H1 (cell line): ENCODE results near the gene TBRG4. TPM values are rescaled to one million over a fixed set of nuclear protein-coding genes. Genes with fewer than 3 reads are reported as not detected.
A peak's percentile ranks its signal among the peaks of the same experiment; 100 is the strongest.

ENCODE experiments used
- CTCF ChIA-PET: fragments of 300-600 bp; sonication (Branson Sonifier 250); formaldehyde crosslinking; loops from one replicate; lab custom pipeline; 2021; ENCODE audit not compliant: partially characterized antibody; lab: Charles Lee
- POLR2A ChIA-PET: fragments of 300-600 bp; sonication (Branson Sonifier 250); formaldehyde crosslinking; loops from one replicate; lab custom pipeline; 2021; ENCODE audit warnings: inconsistent platforms; ENCODE audit not compliant: partially characterized antibody; lab: Charles Lee
- DNase-seq, 2 experiments: peaks; one replicate each; pipeline versions ENCODE4 v3.0.0 to v3.0.0-alpha.2; 2010 to 2022; ENCODE audit warnings: low spot score in 2 of 2, low read depth in 1 of 2, mixed read lengths in 1 of 2
- FAIRE-seq: peaks from 2 replicates; lab custom pipeline; 2011; peaks lifted over from hg19 to GRCh38; lab: Jason Lieb, UNC
- H2AFZ ChIP-seq: 2 replicates; pipeline ENCODE4 v1.8.1; 2012; ENCODE audit warnings: low read length, inconsistent platforms
- H2AK5ac ChIP-seq: 2 replicates; pipeline ENCODE4 v1.6.1; 2013; ENCODE audit warnings: low read depth, low read length
- H2BK120ac ChIP-seq: replicated peaks from 2 replicates; pipeline ENCODE3; 2013; ENCODE audit warnings: low read depth, low read length, inconsistent platforms
- H2BK12ac ChIP-seq: 2 replicates; pipeline ENCODE4 v1.6.1; 2013; ENCODE audit warnings: low read depth, low read length
- H2BK15ac ChIP-seq: 2 replicates; pipeline ENCODE4 v1.6.1; 2013; ENCODE audit warnings: low read length
- H2BK20ac ChIP-seq: 2 replicates; pipeline ENCODE4 v1.6.1; 2013; ENCODE audit warnings: low read length
- H2BK5ac ChIP-seq: 2 replicates; pipeline ENCODE4 v1.6.1; 2013; ENCODE audit warnings: low read depth, low read length
- H3K14ac ChIP-seq: 2 replicates; pipeline ENCODE4 v1.6.1; 2013; ENCODE audit warnings: inconsistent platforms; ENCODE audit not compliant: insufficient read length
- H3K18ac ChIP-seq: 2 replicates; pipeline ENCODE4 v1.6.1; 2013; ENCODE audit warnings: low read length; ENCODE audit errors: extremely low read depth
- H3K23ac ChIP-seq: 2 replicates; pipeline ENCODE4 v1.6.1; 2013; ENCODE audit warnings: inconsistent platforms; ENCODE audit not compliant: insufficient read length
- H3K23me2 ChIP-seq: 2 replicates; pipeline ENCODE4 v1.6.1; 2013; ENCODE audit warnings: low read depth, low read length
- H3K27ac ChIP-seq: 2 replicates; pipeline ENCODE4 v1.6.1; 2011; ENCODE audit warnings: low read depth, low read length, inconsistent platforms
- H3K27me3 ChIP-seq, 4 experiments: replicated peaks in 1 of 4; 1 replicate in 1 of 4; 2 replicates in 3 of 4; pipeline versions ENCODE4 v1.6.1 to v1.8.1; 2011 to 2013; ENCODE audit warnings: low read length in 3 of 4, mild to moderate bottlenecking in 3 of 4, inconsistent platforms in 2 of 4, mixed read lengths in 2 of 4, moderate library complexity in 1 of 4; ENCODE audit not compliant: control insufficient read depth in 3 of 4, insufficient read depth in 3 of 4; ENCODE audit errors: extremely low read depth in 1 of 4
- H3K36me3 ChIP-seq, 4 experiments: 2 replicates each; pipeline versions ENCODE4 v1.6.1 to v1.8.1; 2011 to 2013; ENCODE audit warnings: mild to moderate bottlenecking in 4 of 4, low read length in 3 of 4, moderate library complexity in 2 of 4, control low read depth in 1 of 4, inconsistent platforms in 1 of 4; ENCODE audit not compliant: insufficient read depth in 4 of 4, control insufficient read depth in 2 of 4
- H3K4ac ChIP-seq: replicated peaks from 2 replicates; pipeline ENCODE3; 2013; ENCODE audit warnings: low read length, low read depth, mixed read lengths, inconsistent platforms; ENCODE audit not compliant: insufficient read length
- H3K4me1 ChIP-seq, 4 experiments: replicated peaks in 1 of 4; 1 replicate in 1 of 4; 2 replicates in 3 of 4; pipeline versions ENCODE4 v1.6.1 to v1.8.1; 2011 to 2013; ENCODE audit warnings: low read length in 3 of 4, inconsistent platforms in 2 of 4, mixed read lengths in 1 of 4; ENCODE audit not compliant: insufficient read depth in 4 of 4, control insufficient read depth in 3 of 4
- H3K4me2 ChIP-seq, 2 experiments: 2 replicates each; pipeline versions ENCODE4 v1.6.1 to v1.8.1; 2011 to 2013; ENCODE audit warnings: low read depth in 2 of 2, low read length in 2 of 2, control low read depth in 1 of 2, inconsistent platforms in 1 of 2, mild to moderate bottlenecking in 1 of 2; ENCODE audit not compliant: insufficient read depth in 1 of 2
- H3K4me3 ChIP-seq, 4 experiments: fragments of 200-600, 300-600 bp in 1 of 4; sonication (generic), shearing (Covaris generic), sonication (Bioruptor Twin) in 1 of 4; 2 replicates each; pipeline versions ENCODE4 v1.5.1 to v1.8.1; 2011 to 2016; ENCODE audit warnings: low read length in 4 of 4, low read depth in 3 of 4, control low read depth in 2 of 4, inconsistent platforms in 2 of 4, mild to moderate bottlenecking in 2 of 4, mixed read lengths in 1 of 4, moderate library complexity in 1 of 4; ENCODE audit not compliant: insufficient read depth in 2 of 4; ENCODE audit errors: extremely low read depth in 1 of 4
- H3K56ac ChIP-seq: replicated peaks from 2 replicates; pipeline ENCODE3; 2013; ENCODE audit warnings: low read depth, mild to moderate bottlenecking, mixed read lengths, low read length, inconsistent platforms; ENCODE audit not compliant: insufficient read length
- H3K79me1 ChIP-seq: 2 replicates; pipeline ENCODE4 v1.6.1; 2013; ENCODE audit warnings: low read depth, low read length, control low read depth
- H3K79me2 ChIP-seq, 2 experiments: 2 replicates each; pipeline versions ENCODE4 v1.6.1 to v1.8.1; 2012 to 2013; ENCODE audit warnings: low read length in 2 of 2, mild to moderate bottlenecking in 2 of 2, inconsistent platforms in 1 of 2; ENCODE audit not compliant: insufficient read depth in 2 of 2, control insufficient read depth in 1 of 2
- H3K9ac ChIP-seq, 4 experiments: replicated peaks in 1 of 4; 1 replicate in 1 of 4; 2 replicates in 3 of 4; pipeline versions ENCODE4 v1.6.1 to v1.8.1; 2011 to 2013; ENCODE audit warnings: low read depth in 3 of 4, low read length in 3 of 4, control low read depth in 2 of 4, mild to moderate bottlenecking in 2 of 4, moderate library complexity in 2 of 4, inconsistent platforms in 1 of 4; ENCODE audit errors: extremely low read depth in 1 of 4
- H3K9me3 ChIP-seq, 2 experiments: 2 replicates each; pipeline versions ENCODE4 v1.6.1 to v1.8.1; 2012 to 2013; ENCODE audit warnings: mild to moderate bottlenecking in 2 of 2, moderate library complexity in 2 of 2, control low read depth in 1 of 2, inconsistent platforms in 1 of 2, low read depth in 1 of 2, low read length in 1 of 2, mixed read lengths in 1 of 2; ENCODE audit not compliant: insufficient read depth in 2 of 2
- H4K20me1 ChIP-seq, 2 experiments: replicated peaks in 1 of 2; 2 replicates each; pipeline versions ENCODE3 to v1.8.1; 2011 to 2013; ENCODE audit warnings: inconsistent platforms in 2 of 2, low read length in 2 of 2, mild to moderate bottlenecking in 1 of 2; ENCODE audit not compliant: insufficient read depth in 2 of 2, control insufficient read depth in 1 of 2
- H4K5ac ChIP-seq: 2 replicates; pipeline ENCODE4 v1.6.1; 2013; ENCODE audit warnings: low read length, low read depth, mixed read lengths, inconsistent platforms; ENCODE audit not compliant: insufficient read length
- H4K8ac ChIP-seq: 2 replicates; pipeline ENCODE4 v1.8.0; 2013; ENCODE audit warnings: mild to moderate bottlenecking, moderate library complexity, low read length, inconsistent platforms; ENCODE audit not compliant: insufficient read depth; ENCODE audit errors: extremely low read depth
- H4K91ac ChIP-seq: replicated peaks from 2 replicates; pipeline ENCODE3; 2013; ENCODE audit warnings: low read length, mixed read lengths, inconsistent platforms; ENCODE audit not compliant: insufficient read length
- BRCA1 ChIP-seq: IDR thresholded peaks from 2 replicates; pipeline ENCODE4 v1.6.1; 2012; ENCODE audit warnings: low read depth, low read length, improper control_type of control experiment
- CHD1 ChIP-seq: IDR thresholded peaks from 2 replicates; pipeline ENCODE4 v1.6.1; 2012; ENCODE audit warnings: low read depth, low read length, improper control_type of control experiment
- CREB1 ChIP-seq: IDR thresholded peaks from 2 replicates; pipeline ENCODE4 v1.6.1; 2012; ENCODE audit warnings: inconsistent platforms
- EGR1 ChIP-seq: IDR thresholded peaks from 2 replicates; pipeline ENCODE4 v1.6.1; 2011; ENCODE audit warnings: low read depth, low read length, borderline replicate concordance
- JUN ChIP-seq: IDR thresholded peaks from 2 replicates; pipeline ENCODE4 v1.6.1; 2011; ENCODE audit warnings: low read depth, mild to moderate bottlenecking, improper control_type of control experiment, low read length
- KDM1A ChIP-seq: fragments of 200-600, 300-600 bp; sonication (generic); IDR thresholded peaks from 2 replicates; pipeline ENCODE4 v1.7.1; 2016; ENCODE audit warnings: mild to moderate bottlenecking, low read length, borderline replicate concordance
- POLR2A ChIP-seq, 2 experiments: IDR thresholded peaks; 1 replicate in 1 of 2; 2 replicates in 1 of 2; pipeline ENCODE4 v1.6.1; 2011; ENCODE audit warnings: low read depth in 2 of 2, low read length in 2 of 2, mild to moderate bottlenecking in 2 of 2; ENCODE audit errors: control extremely low read depth in 1 of 2
- POLR2AphosphoS5 ChIP-seq: IDR thresholded peaks from 2 replicates; pipeline ENCODE4 v1.6.1; 2011; ENCODE audit warnings: low read depth, low read length
- SAP30 ChIP-seq: fragments of 300-600 bp; sonication (generic); IDR thresholded peaks from 2 replicates; pipeline ENCODE4 v1.7.1; 2012; ENCODE audit warnings: low read length, moderate library complexity, mild to moderate bottlenecking, inconsistent platforms; ENCODE audit not compliant: insufficient read depth, insufficient replicate concordance
- SIX5 ChIP-seq: IDR thresholded peaks from 2 replicates; pipeline ENCODE4 v1.6.1; 2011; ENCODE audit warnings: mild to moderate bottlenecking, low read depth, low read length
- SP2 ChIP-seq: IDR thresholded peaks from 2 replicates; pipeline ENCODE4 v1.6.1; 2012; ENCODE audit warnings: mild to moderate bottlenecking, low read length, inconsistent platforms
- SRF ChIP-seq: IDR thresholded peaks from 2 replicates; pipeline ENCODE4 v1.6.1; 2011; ENCODE audit warnings: mild to moderate bottlenecking, low read depth, low read length, moderate library complexity
- TBP ChIP-seq: IDR thresholded peaks from 2 replicates; pipeline ENCODE4 v1.6.1; 2011; ENCODE audit warnings: low read depth, low read length, improper control_type of control experiment
- TCF12 ChIP-seq: IDR thresholded peaks from 2 replicates; pipeline ENCODE4 v1.6.1; 2011; ENCODE audit warnings: low read depth, mild to moderate bottlenecking, low read length
- WGBS, 2 experiments: shearing (Covaris generic) in 1 of 2; methylation state at CpG; one replicate each; pipeline versions ENCODE4 v1.1.6 to v1.1.7; 2013 to 2015; ENCODE audit warnings: low lambda C conversion rate in 2 of 2, mixed read lengths in 2 of 2, inconsistent platforms in 1 of 2, low coverage in 1 of 2, missing lambda C conversion rate in 1 of 2; ENCODE audit not compliant: insufficient replicate concordance in 2 of 2, insufficient coverage in 1 of 2, insufficient read length in 1 of 2; ENCODE audit errors: extremely low coverage in 1 of 2, missing lambda C conversion rate in 1 of 2; 5-methylcytosine and 5-hydroxymethylcytosine counted together
- polyA plus RNA-seq, 7 experiments: library from polyadenylated mRNA; depleted of rRNA in 3 of 7; stranded (reverse) in 5 of 7; unstranded in 2 of 7; fragments of >200 nt in 5 of 7; fragments of 200-250 nt in 2 of 7; gene quantifications; 1 replicate in 5 of 7; 2 replicates in 1 of 7; 4 replicates in 1 of 7; pipeline versions ENCODE4 v1.2.1 to v1.2.3, GENCODE V29; 2011 to 2013; ENCODE audit warnings: missing spikeins in 2 of 7, mixed read lengths in 2 of 7
- total RNA-seq: library from RNA; stranded (reverse); fragmentation: NEBNext Ultra II Directional; extraction: Animal tissue kit (Norgen Biotek cat#: 25700); gene quantifications from 2 replicates; pipeline ENCODE4 v1.2.1, GENCODE V29; 2021
- TF ChIP-seq, protein P1 (sequence below): IDR thresholded peaks from 2 replicates; pipeline ENCODE4 v1.6.1; 2012; ENCODE audit warnings: inconsistent platforms

Gene TBRG4
- total and polyA plus RNA-seq, 2 of the 8 experiments (the other 6 are each of a cell fraction or from before 2014, with no cell fraction given), result 110 to 137 TPM

DNA sequence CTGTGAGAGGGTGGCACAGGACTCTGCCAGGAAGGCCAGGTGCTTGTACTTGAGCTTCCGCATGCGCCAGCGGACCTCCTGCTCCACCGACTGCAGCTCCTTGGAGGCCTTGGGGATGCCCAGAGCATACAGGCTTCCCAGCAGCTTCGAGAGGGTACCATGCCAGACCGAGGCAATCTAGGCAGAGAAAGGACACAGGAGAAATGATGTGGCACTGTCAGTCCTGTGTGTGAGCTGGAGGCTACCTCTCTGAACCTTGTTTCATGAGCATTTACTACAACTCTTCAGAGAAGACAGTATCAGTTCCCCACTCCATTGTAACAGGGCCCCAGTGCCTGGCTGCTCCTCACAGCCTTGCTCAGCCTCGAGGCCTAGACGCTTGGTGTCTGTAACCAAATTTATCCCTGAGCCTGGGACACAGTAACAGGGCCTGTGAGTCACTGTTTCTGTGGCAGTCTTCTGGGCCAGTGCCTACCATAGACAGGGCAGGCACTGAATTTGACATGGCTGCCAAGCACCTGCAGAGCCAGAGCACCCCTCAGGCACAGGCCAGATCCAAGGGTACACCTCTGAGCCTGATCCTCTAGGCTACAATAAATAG is 5.8 kb downstream of the TBRG4 start:
- H3K18ac ChIP-seq, result no peak overlapping the region
- H3K4ac ChIP-seq, result no peak overlapping the region
- H3K9me3 ChIP-seq, result no peaks in the 10 kb centered on the region
- no peak overlapping the region for H4K91ac ChIP-seq
- H3K79me1 ChIP-seq, result peaks cover 10% of the 10 kb centered on the region
- no peak overlapping the region for H3K4me3 ChIP-seq
- no peaks in the 10 kb centered on the region; the same call in 1 of the 2 replicates for H3K23me2 ChIP-seq
- no peaks in the 10 kb centered on the region for H3K27me3 ChIP-seq
- peaks cover 16 to 52% of the 10 kb centered on the region in 2 experiments for H4K20me1 ChIP-seq
- no peak for FAIRE-seq
- H2AK5ac ChIP-seq, result no peak overlapping the region
- no peak for DNase-seq
- H3K9ac ChIP-seq, result no peak overlapping the region
- no peak overlapping the region for H2BK20ac ChIP-seq
- 90% methylated on average over 8 of the region's 8 CpGs; no CpG with 5 or more reads in 1 of the 2 experiments for WGBS, 2 experiments
- H3K4me1 ChIP-seq, result peaks cover 0 to 3% (median under 1%) of the 10 kb centered on the region in 4 experiments; a peak in 1 of 7 replicates
- H2BK12ac ChIP-seq, result no peak overlapping the region
- no peak overlapping the region for H3K56ac ChIP-seq
- no peak for TF ChIP-seq BRCA1
- TF ChIP-seq CHD1, result no peak
- TF ChIP-seq POLR2A (IDR thresholded peaks at IDR 0.05; ENCODE audit: control extremely low read depth in 1 of 2, low read depth in 2 of 2, low read length in 2 of 2), result 0 out of 3 replicates have a peak, but pooled peaks of 1 of the 2 experiments have one; percentile 11
- TF ChIP-seq TBP, result no peak
- TF ChIP-seq, protein P1, sequence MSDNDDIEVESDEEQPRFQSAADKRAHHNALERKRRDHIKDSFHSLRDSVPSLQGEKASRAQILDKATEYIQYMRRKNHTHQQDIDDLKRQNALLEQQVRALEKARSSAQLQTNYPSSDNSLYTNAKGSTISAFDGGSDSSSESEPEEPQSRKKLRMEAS, result no peak
- no peak for TF ChIP-seq SIX5
- TF ChIP-seq SAP30, result no peak
- no peak for TF ChIP-seq CREB1
- no peak for TF ChIP-seq TCF12
- TF ChIP-seq EGR1, result no peak
- TF ChIP-seq SP2, result no peak
- TF ChIP-seq KDM1A, result no peak
- TF ChIP-seq POLR2AphosphoS5, result peak; percentile 5; the same call in 1 of the 2 replicates
- no peak for TF ChIP-seq JUN
- TF ChIP-seq SRF, result no peak
- no peak overlapping the region for H3K23ac ChIP-seq
- no peak overlapping the region for H3K27ac ChIP-seq
- H2BK5ac ChIP-seq, result no peak overlapping the region
- no peak overlapping the region for H3K14ac ChIP-seq
- CTCF ChIA-PET, result interaction anchor here (1.2 kb wide), 2 partner anchors 13 to 30 kb away, joined by 3 read pairs; no protein-coding TSS in a partner anchor
- no peak overlapping the region for H4K5ac ChIP-seq
- no peak overlapping the region for H4K8ac ChIP-seq
- H3K79me2 ChIP-seq, result peaks cover 6 to 42% of the 10 kb centered on the region in 2 experiments
- H3K36me3 ChIP-seq, result peaks cover 69 to 87% (median 82%) of the 10 kb centered on the region in 4 experiments
- H3K4me2 ChIP-seq, result no peak overlapping the region
- H2BK15ac ChIP-seq, result no peak overlapping the region
- H2BK120ac ChIP-seq, result no peak overlapping the region
- H2AFZ ChIP-seq, result no peak overlapping the region
- POLR2A ChIA-PET, result interaction anchor here (0.8 to 4.0 kb wide), 12 partner anchors 10 to 304 kb away, joined by 3 to 18 read pairs (median 5); partner anchors contain the start of genes MYO1G and NACAD
